SK-N-SH treated with all-trans-retinoic acid at 6 μM for 48 hours (cell line): ENCODE results near the gene COL28A1.

Experiments used
- ATAC-seq: fragments of 200-7000 bp; cut with Tn5 transposase; 3 replicates; pipeline ENCODE4 v1.9.1; 2020; ENCODE audit warnings: mild to moderate bottlenecking, moderate library complexity
- BACH2 ChIP-seq: fragments of 250-450 bp; sonication (Bioruptor Pico); IDR thresholded peaks from 2 replicates; pipeline ENCODE4 v1.9.0; 2021; ENCODE audit warnings: mild to moderate bottlenecking, borderline replicate concordance
- CSDC2 ChIP-seq: fragments of 250-450 bp; sonication (Bioruptor Pico); IDR thresholded peaks from 2 replicates; pipeline ENCODE4 v1.5.0; 2020; ENCODE audit warnings: mild to moderate bottlenecking, moderate library complexity
- CSRNP3 ChIP-seq: fragments of 250-450 bp; sonication (Bioruptor Pico); IDR thresholded peaks from 2 replicates; pipeline ENCODE4 v1.5.1; 2021; ENCODE audit warnings: mild to moderate bottlenecking, moderate library complexity
- GLIS3 ChIP-seq: fragments of 250-450 bp; sonication (Bioruptor Pico); IDR thresholded peaks from 2 replicates; pipeline ENCODE4 v1.5.0; 2020; ENCODE audit warnings: mild to moderate bottlenecking, moderate library complexity
- ISL1 ChIP-seq: fragments of 250-450 bp; sonication (Bioruptor Pico); IDR thresholded peaks from 2 replicates; pipeline ENCODE4 v2.1.2; 2022; ENCODE audit warnings: mild to moderate bottlenecking, moderate library complexity
- OSR1 ChIP-seq: fragments of 250-450 bp; sonication (Bioruptor Pico); IDR thresholded peaks from 2 replicates; pipeline ENCODE4 v1.8.0; 2022; ENCODE audit warnings: moderate library complexity, mild to moderate bottlenecking, inconsistent platforms
- PPARA ChIP-seq: fragments of 250-450 bp; sonication (Bioruptor Pico); IDR thresholded peaks from 2 replicates; pipeline ENCODE4 v1.5.0; 2020; ENCODE audit warnings: mild to moderate bottlenecking, borderline replicate concordance
- RARB ChIP-seq: fragments of 250-450 bp; sonication (Bioruptor Pico); IDR thresholded peaks from 2 replicates; pipeline ENCODE4 v1.8.0; 2021; ENCODE audit warnings: mild to moderate bottlenecking, moderate library complexity
- SNAI2 ChIP-seq: fragments of 250-450 bp; sonication (Bioruptor Pico); IDR thresholded peaks from 2 replicates; pipeline ENCODE4 v1.5.0; 2020; ENCODE audit warnings: mild to moderate bottlenecking, moderate library complexity
- ZC3H10 ChIP-seq: fragments of 250-450 bp; sonication (Bioruptor Pico); IDR thresholded peaks from 2 replicates; pipeline ENCODE4 v1.5.1; 2021; ENCODE audit warnings: mild to moderate bottlenecking, moderate library complexity
- ZFP3 ChIP-seq: fragments of 250-450 bp; sonication (Bioruptor Pico); IDR thresholded peaks from 2 replicates; pipeline ENCODE4 v1.5.0; 2020; ENCODE audit warnings: mild to moderate bottlenecking, moderate library complexity
- ZFP30 ChIP-seq: fragments of 450-650 bp; formaldehyde crosslinking; IDR thresholded peaks from 2 replicates; pipeline ENCODE4 v1.5.0; 2022; ENCODE audit warnings: mild to moderate bottlenecking, moderate library complexity
- ZNF565 ChIP-seq: fragments of 450-650 bp; formaldehyde crosslinking; conservative IDR thresholded peaks from 2 replicates; pipeline ENCODE4 v1.5.0; 2020; ENCODE audit warnings: low read depth, mild to moderate bottlenecking, moderate library complexity
- ZNF70 ChIP-seq: fragments of 450-650 bp; formaldehyde crosslinking; IDR thresholded peaks from 2 replicates; pipeline ENCODE4 v1.5.0; 2020; ENCODE audit warnings: mild to moderate bottlenecking, moderate library complexity
- TF ChIP-seq, protein P1 (sequence below): fragments of 250-450 bp; sonication (Bioruptor Pico); IDR thresholded peaks from 2 replicates; pipeline ENCODE4 v1.8.0; 2020; ENCODE audit warnings: mild to moderate bottlenecking, moderate library complexity, borderline replicate concordance
- TF ChIP-seq, protein P2 (sequence below): fragments of 250-450 bp; sonication (Bioruptor Pico); IDR thresholded peaks from 2 replicates; pipeline ENCODE4 v1.5.1; 2020; ENCODE audit warnings: low read depth, mild to moderate bottlenecking, moderate library complexity
- TF ChIP-seq, protein P3 (sequence below): fragments of 250-450 bp; sonication (Bioruptor Pico); IDR thresholded peaks from 2 replicates; pipeline ENCODE4 v1.8.0; 2021; ENCODE audit warnings: low read depth, mild to moderate bottlenecking, moderate library complexity, borderline replicate concordance
- TF ChIP-seq, protein P4 (sequence below): fragments of 250-450 bp; sonication (Bioruptor Pico); IDR thresholded peaks from 2 replicates; pipeline ENCODE4 v1.5.0; 2020; ENCODE audit warnings: mild to moderate bottlenecking, moderate library complexity

COL28A1 gene

GRCh38 chr7:7311001-7311400, 224.7 kb downstream of the COL28A1 start (continued):
- TF ChIP-seq BACH2 (CRISPR knock-in tag) (no peak), PPARA (no peak)

- no peak for ATAC-seq
- TF ChIP-seq RARB (CRISPR knock-in tag) = no peak
- no peak for TF ChIP-seq ZNF565 (CRISPR knock-in tag)
- TF ChIP-seq ISL1 (CRISPR knock-in tag) = no peak
- TF ChIP-seq BACH2 (CRISPR knock-in tag) = no peak
- no peak for TF ChIP-seq CSRNP3 (CRISPR knock-in tag)
- TF ChIP-seq, protein P1, sequence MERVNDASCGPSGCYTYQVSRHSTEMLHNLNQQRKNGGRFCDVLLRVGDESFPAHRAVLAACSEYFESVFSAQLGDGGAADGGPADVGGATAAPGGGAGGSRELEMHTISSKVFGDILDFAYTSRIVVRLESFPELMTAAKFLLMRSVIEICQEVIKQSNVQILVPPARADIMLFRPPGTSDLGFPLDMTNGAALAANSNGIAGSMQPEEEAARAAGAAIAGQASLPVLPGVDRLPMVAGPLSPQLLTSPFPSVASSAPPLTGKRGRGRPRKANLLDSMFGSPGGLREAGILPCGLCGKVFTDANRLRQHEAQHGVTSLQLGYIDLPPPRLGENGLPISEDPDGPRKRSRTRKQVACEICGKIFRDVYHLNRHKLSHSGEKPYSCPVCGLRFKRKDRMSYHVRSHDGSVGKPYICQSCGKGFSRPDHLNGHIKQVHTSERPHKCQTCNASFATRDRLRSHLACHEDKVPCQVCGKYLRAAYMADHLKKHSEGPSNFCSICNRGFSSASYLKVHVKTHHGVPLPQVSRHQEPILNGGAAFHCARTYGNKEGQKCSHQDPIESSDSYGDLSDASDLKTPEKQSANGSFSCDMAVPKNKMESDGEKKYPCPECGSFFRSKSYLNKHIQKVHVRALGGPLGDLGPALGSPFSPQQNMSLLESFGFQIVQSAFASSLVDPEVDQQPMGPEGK = no peak
- TF ChIP-seq ZFP3 (CRISPR knock-in tag) = no peak
- TF ChIP-seq ZNF70 = no peak
- TF ChIP-seq, protein P2, sequence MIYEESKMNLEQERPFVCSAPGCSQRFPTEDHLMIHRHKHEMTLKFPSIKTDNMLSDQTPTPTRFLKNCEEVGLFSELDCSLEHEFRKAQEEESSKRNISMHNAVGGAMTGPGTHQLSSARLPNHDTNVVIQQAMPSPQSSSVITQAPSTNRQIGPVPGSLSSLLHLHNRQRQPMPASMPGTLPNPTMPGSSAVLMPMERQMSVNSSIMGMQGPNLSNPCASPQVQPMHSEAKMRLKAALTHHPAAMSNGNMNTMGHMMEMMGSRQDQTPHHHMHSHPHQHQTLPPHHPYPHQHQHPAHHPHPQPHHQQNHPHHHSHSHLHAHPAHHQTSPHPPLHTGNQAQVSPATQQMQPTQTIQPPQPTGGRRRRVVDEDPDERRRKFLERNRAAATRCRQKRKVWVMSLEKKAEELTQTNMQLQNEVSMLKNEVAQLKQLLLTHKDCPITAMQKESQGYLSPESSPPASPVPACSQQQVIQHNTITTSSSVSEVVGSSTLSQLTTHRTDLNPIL (CRISPR knock-in tag) = no peak
- TF ChIP-seq, protein P3, sequence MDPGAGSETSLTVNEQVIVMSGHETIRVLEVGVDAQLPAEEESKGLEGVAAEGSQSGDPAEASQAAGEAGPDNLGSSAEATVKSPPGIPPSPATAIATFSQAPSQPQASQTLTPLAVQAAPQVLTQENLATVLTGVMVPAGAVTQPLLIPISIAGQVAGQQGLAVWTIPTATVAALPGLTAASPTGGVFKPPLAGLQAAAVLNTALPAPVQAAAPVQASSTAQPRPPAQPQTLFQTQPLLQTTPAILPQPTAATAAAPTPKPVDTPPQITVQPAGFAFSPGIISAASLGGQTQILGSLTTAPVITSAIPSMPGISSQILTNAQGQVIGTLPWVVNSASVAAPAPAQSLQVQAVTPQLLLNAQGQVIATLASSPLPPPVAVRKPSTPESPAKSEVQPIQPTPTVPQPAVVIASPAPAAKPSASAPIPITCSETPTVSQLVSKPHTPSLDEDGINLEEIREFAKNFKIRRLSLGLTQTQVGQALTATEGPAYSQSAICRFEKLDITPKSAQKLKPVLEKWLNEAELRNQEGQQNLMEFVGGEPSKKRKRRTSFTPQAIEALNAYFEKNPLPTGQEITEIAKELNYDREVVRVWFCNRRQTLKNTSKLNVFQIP = no peak
- no peak for TF ChIP-seq SNAI2 (CRISPR knock-in tag)
- TF ChIP-seq ZC3H10 (CRISPR knock-in tag) = no peak
- TF ChIP-seq CSDC2 = no peak
- TF ChIP-seq OSR1 (CRISPR knock-in tag) = no peak
- TF ChIP-seq GLIS3 (CRISPR knock-in tag) = no peak
- TF ChIP-seq, protein P4, sequence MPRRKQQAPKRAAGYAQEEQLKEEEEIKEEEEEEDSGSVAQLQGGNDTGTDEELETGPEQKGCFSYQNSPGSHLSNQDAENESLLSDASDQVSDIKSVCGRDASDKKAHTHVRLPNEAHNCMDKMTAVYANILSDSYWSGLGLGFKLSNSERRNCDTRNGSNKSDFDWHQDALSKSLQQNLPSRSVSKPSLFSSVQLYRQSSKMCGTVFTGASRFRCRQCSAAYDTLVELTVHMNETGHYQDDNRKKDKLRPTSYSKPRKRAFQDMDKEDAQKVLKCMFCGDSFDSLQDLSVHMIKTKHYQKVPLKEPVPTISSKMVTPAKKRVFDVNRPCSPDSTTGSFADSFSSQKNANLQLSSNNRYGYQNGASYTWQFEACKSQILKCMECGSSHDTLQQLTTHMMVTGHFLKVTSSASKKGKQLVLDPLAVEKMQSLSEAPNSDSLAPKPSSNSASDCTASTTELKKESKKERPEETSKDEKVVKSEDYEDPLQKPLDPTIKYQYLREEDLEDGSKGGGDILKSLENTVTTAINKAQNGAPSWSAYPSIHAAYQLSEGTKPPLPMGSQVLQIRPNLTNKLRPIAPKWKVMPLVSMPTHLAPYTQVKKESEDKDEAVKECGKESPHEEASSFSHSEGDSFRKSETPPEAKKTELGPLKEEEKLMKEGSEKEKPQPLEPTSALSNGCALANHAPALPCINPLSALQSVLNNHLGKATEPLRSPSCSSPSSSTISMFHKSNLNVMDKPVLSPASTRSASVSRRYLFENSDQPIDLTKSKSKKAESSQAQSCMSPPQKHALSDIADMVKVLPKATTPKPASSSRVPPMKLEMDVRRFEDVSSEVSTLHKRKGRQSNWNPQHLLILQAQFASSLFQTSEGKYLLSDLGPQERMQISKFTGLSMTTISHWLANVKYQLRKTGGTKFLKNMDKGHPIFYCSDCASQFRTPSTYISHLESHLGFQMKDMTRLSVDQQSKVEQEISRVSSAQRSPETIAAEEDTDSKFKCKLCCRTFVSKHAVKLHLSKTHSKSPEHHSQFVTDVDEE = no peak
- TF ChIP-seq ZFP30 (CRISPR knock-in tag) = no peak
- no peak for TF ChIP-seq PPARA
Observed at GRCh38 chr7:7309203-7309602, 226.5 kb downstream of the COL28A1 start.
